COLO829 (cell line): Measurements from ENCODE around the gene NPHP3.
"Not testable (repeated sequence)": the region's sequence is repeated elsewhere in the genome, so short reads cannot be mapped to it uniquely, and the experiment has no call there.

Experiments used
- DNase-seq: peaks from one replicate; pipeline ENCODE4 v3.0.0; 2012; ENCODE audit warnings: low spot score

Gene NPHP3

DNA sequence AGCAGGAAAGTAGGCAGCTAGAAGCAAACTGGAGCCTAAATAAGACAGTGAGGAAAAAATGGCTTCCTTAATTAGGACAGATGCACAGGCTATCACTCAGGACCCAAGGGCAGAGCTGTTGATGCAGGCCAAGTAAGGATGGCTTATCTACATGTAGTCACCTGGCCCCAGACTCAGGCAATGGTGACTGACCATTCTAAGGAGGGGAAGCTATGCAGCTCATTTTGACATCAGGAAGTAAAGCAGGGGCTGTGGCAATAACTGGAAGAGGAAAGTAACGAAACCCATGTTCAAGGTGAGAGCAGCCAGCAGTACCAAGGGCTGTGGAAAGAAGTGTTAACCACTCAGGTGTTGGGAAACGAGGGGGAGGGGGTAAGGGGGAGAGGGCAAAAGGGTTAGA, 78.8 kb downstream of the NPHP3 start:
- DNase-seq, result no peak

DNA sequence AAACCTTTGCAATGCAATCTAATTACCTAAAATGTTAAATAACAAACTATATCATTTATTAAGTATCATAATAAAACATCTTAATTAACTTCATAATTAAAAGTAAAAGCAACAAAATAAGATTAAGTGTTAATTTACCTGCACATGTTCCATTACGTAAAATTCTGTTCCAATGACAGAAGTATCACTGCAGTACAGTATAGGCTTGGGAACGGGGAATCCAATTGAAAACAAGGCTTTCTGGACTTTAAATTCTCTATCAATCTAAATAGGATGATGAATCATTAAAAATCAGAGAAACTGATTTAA, 79.7 kb downstream of the NPHP3 start:
- no peak for DNase-seq

GRCh38 chr3:132641837-132642538, 80.2 kb downstream of the NPHP3 start:
- DNase-seq, result peak; percentile 78

DNA sequence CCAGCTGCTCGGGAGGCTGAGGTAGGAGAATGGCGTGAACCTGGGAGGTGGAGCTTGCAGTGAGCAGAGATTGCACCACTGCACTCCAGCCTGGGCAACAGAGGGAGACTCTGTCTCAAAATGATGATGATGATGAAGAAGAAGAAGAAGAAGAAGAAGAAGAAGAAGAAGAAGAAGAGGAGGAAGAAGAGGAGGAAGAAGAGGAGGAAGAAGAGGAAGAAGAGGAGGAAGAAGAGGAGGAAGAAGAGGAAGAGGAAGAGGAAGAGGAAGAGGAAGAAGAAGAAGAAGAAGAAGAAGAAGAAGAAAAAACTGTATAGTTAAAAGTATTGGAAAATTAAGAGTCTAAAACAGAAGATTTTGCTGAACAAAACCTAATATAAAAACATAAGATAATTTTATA, 80.8 kb downstream of the NPHP3 start:
- DNase-seq, result not testable (repeated sequence)

GRCh38 chr3:132638706-132639105, 83.5 kb downstream of the NPHP3 start:
- DNase-seq, result no peak

DNA sequence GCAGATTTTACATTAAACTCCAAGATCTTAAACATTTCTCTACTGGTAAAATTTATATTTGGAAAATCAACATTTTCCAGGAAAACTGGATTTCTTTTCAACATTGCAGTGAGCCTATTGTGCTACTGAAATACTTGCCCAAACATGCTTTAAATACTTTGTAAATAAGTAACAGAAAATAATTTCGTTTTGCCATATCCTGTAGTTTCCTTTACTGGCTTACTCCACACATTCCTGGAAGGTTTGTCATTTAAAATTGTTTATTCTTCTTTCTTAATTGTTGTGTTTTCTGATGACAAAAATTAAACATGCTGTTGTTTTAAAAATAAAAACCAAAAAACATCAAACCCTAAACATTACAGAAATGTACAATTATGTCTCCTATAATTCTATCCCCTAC, 84.6 kb downstream of the NPHP3 start:
- DNase-seq, result no peak

DNA sequence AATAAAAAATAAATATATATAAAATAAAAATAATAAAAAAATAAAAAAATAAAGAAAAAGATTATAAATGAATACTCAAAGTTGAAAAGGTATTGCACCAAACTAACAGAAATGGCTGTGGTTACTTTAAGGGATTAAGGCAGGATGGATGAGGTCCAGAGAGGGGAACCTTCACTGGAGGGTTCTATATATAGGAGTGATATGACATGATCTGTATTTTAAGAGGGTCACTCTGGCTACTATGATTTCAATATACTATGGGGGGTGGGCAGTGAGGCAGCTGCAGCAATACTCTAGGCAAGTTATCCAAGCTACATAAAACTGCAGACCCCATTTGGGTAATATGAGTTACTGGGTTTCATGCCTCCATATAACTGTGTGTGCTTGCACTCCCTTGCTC, 87.2 kb downstream of the NPHP3 start:
- DNase-seq, result no peak
